ENCODE data around the gene DCAF5.
"Not testable (repeated sequence)": the region's sequence is repeated elsewhere in the genome, so short reads cannot be mapped to it uniquely, and the experiment has no call there.

The DCAF5 gene

DNA sequence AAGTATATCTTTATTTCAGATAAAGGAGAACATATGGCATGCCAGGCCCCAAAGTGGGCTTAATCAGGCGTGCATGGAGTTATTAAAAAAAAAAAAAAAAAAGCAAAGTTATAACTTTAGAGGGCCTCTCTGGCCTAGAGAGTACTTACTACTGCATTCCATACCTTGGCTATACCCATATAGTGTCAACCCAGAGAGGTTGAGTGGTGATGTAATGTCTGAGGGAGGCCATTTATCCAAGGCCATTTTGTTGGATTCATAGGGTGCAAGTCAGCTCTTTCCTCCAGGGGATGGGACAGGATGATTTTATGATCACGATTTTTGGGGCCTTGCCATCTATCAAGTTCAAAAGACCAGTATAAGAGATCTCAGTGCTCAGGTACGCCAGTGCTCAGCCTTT lies 66.4 kb downstream of the DCAF5 start:
- Histone ChIP-seq H4K20me1 (peaks cover 0 to 56% (median 0%) of the 10 kb centered on the region in 11 experiments; a peak in 5 of 22 replicates), H3K9me3 (replicated peaks in 1 of 11) (no peaks in the 10 kb centered on the region), H3K4me3 (no peak overlapping the region), H3K4me1 (no peaks in the 10 kb centered on the region; a peak in 2 of 20 replicates), H3K9ac (no peak overlapping the region), H3K36me3 (peaks cover 89 to 100% (median 99%) of the 10 kb centered on the region in 11 experiments), H3K4me2 (no peak overlapping the region), H3K27me3 (no peaks in the 10 kb centered on the region), H3K27ac (no peak overlapping the region)
- TF ChIP-seq Cebpa-rat (IDR thresholded peaks at IDR 0.05), result no peak

- Histone ChIP-seq H3K4me2 (no peak overlapping the region), H3K27ac (no peak overlapping the region), H3K36me3 (peaks cover 76 to 100% (median 90%) of the 10 kb centered on the region in 11 experiments), H3K9ac (no peak overlapping the region), H3K4me3 (no peak overlapping the region), H4K20me1 (peaks cover 0 to 39% (median 0%) of the 10 kb centered on the region in 11 experiments; a peak in 5 of 22 replicates), H3K27me3 (no peaks in the 10 kb centered on the region), H3K9me3 (replicated peaks in 1 of 11) (no peaks in the 10 kb centered on the region), H3K4me1 (peaks cover 0 to 10% (median 0%) of the 10 kb centered on the region in 10 experiments; a peak in 5 of 20 replicates)
- no peak for TF ChIP-seq Cebpa-rat (IDR thresholded peaks at IDR 0.05)
These were observed 68.9 kb downstream of the DCAF5 start for GRCh38 chr14:69084023-69084422.

DNA sequence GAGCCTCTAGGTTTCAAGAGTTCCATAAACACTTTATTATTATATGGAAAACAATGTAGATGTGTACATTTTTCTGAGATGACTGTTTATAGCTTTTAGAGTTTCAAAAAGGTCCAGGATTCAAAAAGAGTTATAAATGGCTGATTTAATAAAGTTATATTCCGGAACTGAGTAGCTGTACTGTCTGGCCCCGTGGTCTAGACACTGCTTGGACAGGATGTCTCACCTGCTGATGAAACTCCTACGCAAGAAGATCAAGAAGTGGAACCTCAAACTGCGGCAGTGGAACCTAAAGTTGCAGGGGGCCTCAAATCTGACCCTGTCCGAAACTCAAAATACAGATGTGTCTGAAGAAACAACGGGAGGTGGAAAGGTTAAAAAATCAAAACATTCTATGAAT lies 69.7 kb downstream of the DCAF5 start:
- no peaks in the 10 kb centered on the region for H3K9me3 ChIP-seq (replicated peaks in 1 of 11)

DNA sequence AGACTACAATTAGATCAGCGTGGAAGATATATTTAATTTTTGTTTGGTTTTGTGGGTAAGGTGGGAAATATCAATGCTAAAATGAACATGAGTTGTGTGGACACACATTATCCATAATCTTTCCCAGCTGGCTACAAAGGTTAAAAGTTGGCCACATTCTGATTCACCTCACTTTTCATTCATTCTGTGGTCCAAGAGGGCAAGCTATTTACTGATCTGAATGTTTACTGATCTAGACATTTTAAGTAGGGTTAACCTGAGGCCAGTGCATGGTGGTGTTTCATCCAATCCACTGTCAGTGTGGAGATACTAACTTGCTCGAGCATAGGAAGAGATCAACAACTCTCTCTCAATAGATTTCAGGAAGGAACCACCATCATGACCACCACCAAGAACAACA lies 71.6 kb downstream of the DCAF5 start:
- peaks cover 0 to 15% (median 0%) of the 10 kb centered on the region in 10 experiments; a peak in 5 of 20 replicates for H3K4me1 ChIP-seq
- H3K27me3 ChIP-seq, result no peaks in the 10 kb centered on the region
- peaks cover 63 to 97% (median 82%) of the 10 kb centered on the region in 11 experiments for H3K36me3 ChIP-seq
- H3K4me3 ChIP-seq, result no peak overlapping the region
- TF ChIP-seq Cebpa-rat (IDR thresholded peaks at IDR 0.05), result no peak
- no peaks in the 10 kb centered on the region for H3K9me3 ChIP-seq (replicated peaks in 1 of 11)
- no peak overlapping the region for H3K27ac ChIP-seq
- H3K9ac ChIP-seq, result no peak overlapping the region
- peaks cover 0 to 29% (median 0%) of the 10 kb centered on the region in 11 experiments; a peak in 5 of 22 replicates for H4K20me1 ChIP-seq
- no peak overlapping the region for H3K4me2 ChIP-seq

More for the DNA sequence above, 69.7 kb downstream of the DCAF5 start:
- no peaks in the 10 kb centered on the region for H3K27me3 ChIP-seq
- H3K27ac ChIP-seq, result no peak overlapping the region
- H4K20me1 ChIP-seq, result peaks cover 0 to 32% (median 0%) of the 10 kb centered on the region in 11 experiments; a peak in 5 of 22 replicates
- peaks cover 0 to 15% (median 0%) of the 10 kb centered on the region in 10 experiments; a peak in 5 of 20 replicates for H3K4me1 ChIP-seq
- no peak overlapping the region for H3K9ac ChIP-seq
- peaks cover 69 to 100% (median 86%) of the 10 kb centered on the region in 11 experiments for H3K36me3 ChIP-seq
- TF ChIP-seq Cebpa-rat (IDR thresholded peaks at IDR 0.05), result no peak
- H3K4me3 ChIP-seq, result no peak overlapping the region
- no peak overlapping the region for H3K4me2 ChIP-seq

- peaks cover 0 to 15% (median 0%) of the 10 kb centered on the region in 10 experiments; a peak in 5 of 20 replicates for H3K4me1 ChIP-seq
- no peak overlapping the region for H3K4me3 ChIP-seq
- no peak overlapping the region for H3K4me2 ChIP-seq
- no peak overlapping the region for H3K27ac ChIP-seq
- peaks cover 0 to 40% (median 0%) of the 10 kb centered on the region in 11 experiments; a peak in 5 of 22 replicates for H4K20me1 ChIP-seq
- H3K36me3 ChIP-seq, result peaks cover 57 to 97% (median 81%) of the 10 kb centered on the region in 11 experiments
- no peak overlapping the region for H3K9ac ChIP-seq
- no peak for TF ChIP-seq Cebpa-rat (IDR thresholded peaks at IDR 0.05)
- no peaks in the 10 kb centered on the region for H3K9me3 ChIP-seq (replicated peaks in 1 of 11)
- no peaks in the 10 kb centered on the region for H3K27me3 ChIP-seq
These were observed 73.2 kb downstream of the DCAF5 start for GRCh38 chr14:69079747-69080146.

- TF ChIP-seq Cebpa-rat (IDR thresholded peaks at IDR 0.05), result no peak
- Histone ChIP-seq H3K4me1 (peaks cover 0 to 20% (median 0%) of the 10 kb centered on the region in 10 experiments; a peak in 5 of 20 replicates), H3K9me3 (replicated peaks in 1 of 11) (no peaks in the 10 kb centered on the region), H3K4me3 (no peak overlapping the region), H4K20me1 (peaks cover 0 to 40% (median 0%) of the 10 kb centered on the region in 11 experiments; a peak in 4 of 22 replicates), H3K27ac (no peak overlapping the region), H3K27me3 (no peaks in the 10 kb centered on the region), H3K9ac (no peak overlapping the region), H3K4me2 (0 out of 22 replicates have a peak overlapping the region, but pooled peaks of 2 of the 11 experiments have one; percentile 6 to 12), H3K36me3 (peaks cover 57 to 97% (median 81%) of the 10 kb centered on the region in 11 experiments)
These were observed 73.7 kb downstream of the DCAF5 start for GRCh38 chr14:69079188-69079742.

- Histone ChIP-seq H3K9ac (no peak overlapping the region), H3K27me3 (no peaks in the 10 kb centered on the region), H3K4me2 (no peak overlapping the region)
These were observed 75.1 kb downstream of the DCAF5 start for GRCh38 chr14:69077841-69078240.

DNA sequence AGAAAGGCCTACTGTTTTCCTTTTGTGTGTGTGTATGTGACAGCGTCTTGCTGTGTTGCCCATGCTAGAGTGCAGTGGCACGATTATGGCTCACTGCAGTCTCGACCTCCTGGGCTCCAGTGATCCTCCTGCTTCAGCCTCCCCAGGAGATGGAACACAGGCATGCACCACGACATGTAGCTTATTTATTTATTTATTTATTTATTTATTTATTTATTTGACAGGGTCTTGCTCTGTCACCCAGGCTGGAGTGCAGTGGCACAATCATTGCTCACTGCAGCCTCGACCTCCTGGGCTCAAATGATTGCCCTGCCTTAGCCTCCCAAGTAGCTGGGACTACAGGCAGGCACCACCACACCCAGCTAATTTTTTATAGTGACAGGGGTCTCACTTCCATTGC lies 75.7 kb downstream of the DCAF5 start:
- not testable (repeated sequence) for H3K27ac ChIP-seq; H3K4me3 ChIP-seq; H3K9me3 ChIP-seq (replicated peaks in 1 of 11); H3K9ac ChIP-seq; H3K27me3 ChIP-seq; H3K4me2 ChIP-seq
- H3K36me3 ChIP-seq, result peaks cover 55 to 97% (median 80%) of the 10 kb centered on the region in 11 experiments
- H3K4me1 ChIP-seq, result peaks cover 0 to 36% (median 0%) of the 10 kb centered on the region in 10 experiments; a peak in 5 of 20 replicates
- peaks cover 0 to 56% (median 0%) of the 10 kb centered on the region in 11 experiments; a peak in 5 of 22 replicates for H4K20me1 ChIP-seq

More at GRCh38 chr14:69077841-69078240, 75.1 kb downstream of the DCAF5 start:
- H3K9me3 ChIP-seq (replicated peaks in 1 of 11), result no peaks in the 10 kb centered on the region
- H4K20me1 ChIP-seq, result peaks cover 0 to 50% (median 0%) of the 10 kb centered on the region in 11 experiments; a peak in 5 of 22 replicates
- no peak overlapping the region for H3K4me3 ChIP-seq
- no peak overlapping the region for H3K27ac ChIP-seq
- H3K36me3 ChIP-seq, result peaks cover 55 to 97% (median 80%) of the 10 kb centered on the region in 11 experiments
- no peak for TF ChIP-seq Cebpa-rat (IDR thresholded peaks at IDR 0.05)
- H3K4me1 ChIP-seq, result peaks cover 0 to 34% (median 0%) of the 10 kb centered on the region in 10 experiments; a peak in 5 of 20 replicates

GRCh38 chr14:69076341-69076740 lies 76.6 kb downstream of the DCAF5 start:
- no peak overlapping the region for H3K4me3 ChIP-seq
- peaks cover 0 to 36% (median 0%) of the 10 kb centered on the region in 10 experiments; a peak in 5 of 20 replicates for H3K4me1 ChIP-seq
- peaks cover 0 to 55% (median 0%) of the 10 kb centered on the region in 11 experiments; a peak in 5 of 22 replicates for H4K20me1 ChIP-seq
- peaks cover 56 to 97% (median 77%) of the 10 kb centered on the region in 11 experiments for H3K36me3 ChIP-seq
- H3K4me2 ChIP-seq, result no peak overlapping the region
- H3K9me3 ChIP-seq (replicated peaks in 1 of 11), result no peaks in the 10 kb centered on the region
- no peak overlapping the region for H3K27ac ChIP-seq
- TF ChIP-seq Cebpa-rat (IDR thresholded peaks at IDR 0.05), result no peak
- H3K9ac ChIP-seq, result no peak overlapping the region
- no peaks in the 10 kb centered on the region for H3K27me3 ChIP-seq

Measured in BLaER1 treated with 17β-estradiol and CSF1 and Interleukin-3, amounts not matched to agents 10 nM and 100 nM (cell line).